ENCODE results near the gene H19.
A peak's percentile ranks its signal among the peaks of the same experiment; 100 is the strongest.

H19 gene

GRCh38 chr11:1997755-1998154 is at the start of gene H19:
TSS of gene H19 (minus strand) at chr11:1997842.
- no peak for DNase-seq

- no peak for DNase-seq
Measured at GRCh38 chr11:2041963-2042362, 44.3 kb upstream of the H19 start.

- DNase-seq = no peak
Measured at GRCh38 chr11:2041153-2041552, 43.5 kb upstream of the H19 start.

- no peak for DNase-seq
Measured at GRCh38 chr11:2039198-2039759, 41.6 kb upstream of the H19 start.

- no peak for DNase-seq
Measured at GRCh38 chr11:2036863-2037486, 39.3 kb upstream of the H19 start.

- no peak for DNase-seq
Measured at GRCh38 chr11:2035382-2035781, 37.7 kb upstream of the H19 start.

- DNase-seq = no peak
Measured at GRCh38 chr11:2031058-2031457, 33.4 kb upstream of the H19 start.

- DNase-seq = no peak
Measured at GRCh38 chr11:2027708-2028107, 30.1 kb upstream of the H19 start.

GRCh38 chr11:2015025-2015424 is 17.4 kb upstream of the H19 start:
- DNase-seq = no peak

- no peak for DNase-seq
Measured at GRCh38 chr11:2012440-2012839, 14.8 kb upstream of the H19 start.

GRCh38 chr11:2004466-2004865 is 6.8 kb upstream of the H19 start:
- no peak for DNase-seq

- DNase-seq = no peak
Measured at GRCh38 chr11:2002807-2003206, 5.2 kb upstream of the H19 start.

GRCh38 chr11:2002042-2002776 is 4.6 kb upstream of the H19 start:
- no peak for DNase-seq

GRCh38 chr11:1998861-1999260 is 1.2 kb upstream of the H19 start:
- DNase-seq = no peak

- no peak for DNase-seq
Measured at GRCh38 chr11:1998290-1998689, 648 bp upstream of the H19 start.

- no peak for DNase-seq
Measured at GRCh38 chr11:1994121-1994520, 3.5 kb downstream of the H19 start.

- DNase-seq = peak; percentile 9
Measured at GRCh38 chr11:1992111-1992510, 5.5 kb downstream of the H19 start.

- no peak for DNase-seq
Measured at GRCh38 chr11:1990872-1991578, 6.6 kb downstream of the H19 start.

- no peak for DNase-seq
Measured at GRCh38 chr11:1989953-1990352, 7.7 kb downstream of the H19 start.

- peak; percentile 2 for DNase-seq
Measured at GRCh38 chr11:1988667-1989317, 8.8 kb downstream of the H19 start.

- DNase-seq = no peak
Measured at GRCh38 chr11:1988174-1988573, 9.5 kb downstream of the H19 start.

GRCh38 chr11:1987024-1987423 is 10.6 kb downstream of the H19 start:
- no peak for DNase-seq

GRCh38 chr11:1983601-1983961 is 14.1 kb downstream of the H19 start:
- peak; percentile 8 for DNase-seq
